Breast epithelium (tissue), 4 donors: ENCODE measurements around the gene SRF. TPM values are rescaled to one million over a fixed set of nuclear protein-coding genes. Genes with fewer than 3 reads are reported as not detected.

Experiments
- DNase-seq, 2 donors: peaks; one replicate each; pipeline ENCODE4 v3.0.0-alpha.2; 2019; ENCODE audit warnings: low spot score in 2 of 2
- H3K27ac ChIP-seq, 2 donors: fragments of 200-600 bp; sonication (generic) in 1 of 2; one replicate each; pipeline ENCODE4 v1.5.1; 2016 to 2019; ENCODE audit warnings: mild to moderate bottlenecking in 1 of 2
- H3K27me3 ChIP-seq, 2 donors: fragments of 200-600 bp; sonication (generic) in 1 of 2; one replicate each; pipeline versions ENCODE4 v1.5.1 to v1.6.0; 2017 to 2019; ENCODE audit warnings: control low read depth in 1 of 2, mild to moderate bottlenecking in 1 of 2
- H3K36me3 ChIP-seq: fragments of 200-600 bp; one replicate; pipeline ENCODE4 v1.5.1; 2019
- H3K4me1 ChIP-seq, 2 donors: fragments of 200-600 bp; sonication (generic); one replicate each; pipeline ENCODE4 v1.5.1; 2016 to 2019; ENCODE audit warnings: control low read depth in 1 of 2
- H3K4me3 ChIP-seq, 3 donors: fragments of 200-600 bp; sonication (generic); 1 replicate in 2 of 3; 2 replicates in 1 of 3; pipeline ENCODE4 v1.5.1; 2016 to 2019; ENCODE audit warnings: mild to moderate bottlenecking in 3 of 3, moderate library complexity in 2 of 3
- H3K9me3 ChIP-seq, 2 donors: fragments of 200-600 bp; sonication (generic) in 1 of 2; one replicate each; pipeline ENCODE4 v1.5.1; 2016 to 2019; ENCODE audit warnings: control low read depth in 1 of 2
- POLR2A ChIP-seq: fragments of 450-650 bp; IDR thresholded peaks from one replicate; pipeline ENCODE4 v1.6.1; 2016; ENCODE audit warnings: antibody characterized with exemption, mild to moderate bottlenecking, moderate library complexity
- POLR2AphosphoS5 ChIP-seq, 3 donors: sonication (generic); formaldehyde crosslinking; IDR thresholded peaks; one replicate each; pipeline ENCODE4 v1.6.1; 2017; ENCODE audit warnings: antibody characterized with exemption in 3 of 3
- intact Hi-C: fragments of 100-400 bp; cut with DNase I; formaldehyde crosslinking; loops from one replicate; pipeline ENCODE4 v1.15.1; 2023; ENCODE audit warnings: low total_unique reads
- total RNA-seq, 3 donors: library from RNA; depleted of rRNA; stranded (reverse); fragments of >200 nt; gene quantifications; one replicate each; pipeline ENCODE4 v1.1.0, GENCODE V29; 2016
- TF ChIP-seq, protein P1 (sequence below), 3 donors: fragments of 450-650 bp; IDR thresholded peaks; one replicate each; pipeline ENCODE4 v1.5.1; 2016 to 2017; ENCODE audit warnings: antibody characterized with exemption in 3 of 3, mild to moderate bottlenecking in 3 of 3, moderate library complexity in 3 of 3

SRF gene
- total RNA-seq, 3 donors from 2014 or later, result 18.1 to 32.1 (median 28.5) TPM

DNA sequence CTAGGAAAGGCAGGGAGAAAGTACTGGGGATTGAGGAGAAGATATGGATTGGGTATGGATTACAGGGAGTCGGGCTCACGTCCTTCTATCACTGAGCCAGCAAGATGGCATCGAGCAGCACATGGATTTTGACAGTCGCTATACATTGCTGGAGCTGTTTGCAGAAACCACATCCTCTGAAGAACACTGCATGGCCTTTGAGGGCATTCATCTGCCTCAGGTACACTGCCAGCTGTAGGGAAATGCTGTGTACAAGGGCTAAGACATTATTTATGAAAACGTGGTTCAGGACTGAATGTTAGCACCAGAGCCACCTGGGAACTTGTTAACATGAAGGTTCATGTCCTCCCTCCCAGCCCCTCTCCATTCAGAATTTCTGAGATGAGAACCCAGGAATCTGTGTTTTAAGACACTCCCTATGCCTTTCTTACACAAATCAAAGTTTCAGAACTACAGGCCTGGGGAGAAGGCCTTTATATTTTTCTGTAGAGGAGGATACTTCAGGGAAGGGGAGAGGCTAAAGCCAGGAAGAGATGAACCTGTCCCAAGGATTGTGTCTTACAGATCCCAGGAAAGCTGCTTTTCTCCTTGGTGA is 14.4 kb downstream of the SRF start:
- DNase-seq, result no peak
- no peak overlapping the region for H3K27ac ChIP-seq
- TF ChIP-seq POLR2A, result no peak
- TF ChIP-seq POLR2AphosphoS5 (IDR thresholded peaks at IDR 0.05), result no peak
- TF ChIP-seq, protein P1, sequence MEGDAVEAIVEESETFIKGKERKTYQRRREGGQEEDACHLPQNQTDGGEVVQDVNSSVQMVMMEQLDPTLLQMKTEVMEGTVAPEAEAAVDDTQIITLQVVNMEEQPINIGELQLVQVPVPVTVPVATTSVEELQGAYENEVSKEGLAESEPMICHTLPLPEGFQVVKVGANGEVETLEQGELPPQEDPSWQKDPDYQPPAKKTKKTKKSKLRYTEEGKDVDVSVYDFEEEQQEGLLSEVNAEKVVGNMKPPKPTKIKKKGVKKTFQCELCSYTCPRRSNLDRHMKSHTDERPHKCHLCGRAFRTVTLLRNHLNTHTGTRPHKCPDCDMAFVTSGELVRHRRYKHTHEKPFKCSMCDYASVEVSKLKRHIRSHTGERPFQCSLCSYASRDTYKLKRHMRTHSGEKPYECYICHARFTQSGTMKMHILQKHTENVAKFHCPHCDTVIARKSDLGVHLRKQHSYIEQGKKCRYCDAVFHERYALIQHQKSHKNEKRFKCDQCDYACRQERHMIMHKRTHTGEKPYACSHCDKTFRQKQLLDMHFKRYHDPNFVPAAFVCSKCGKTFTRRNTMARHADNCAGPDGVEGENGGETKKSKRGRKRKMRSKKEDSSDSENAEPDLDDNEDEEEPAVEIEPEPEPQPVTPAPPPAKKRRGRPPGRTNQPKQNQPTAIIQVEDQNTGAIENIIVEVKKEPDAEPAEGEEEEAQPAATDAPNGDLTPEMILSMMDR (IDR thresholded peaks at IDR 0.05), result no peak
- no peak overlapping the region for H3K4me3 ChIP-seq
- H3K4me1 ChIP-seq, result peaks cover 0 to 9% of the 10 kb centered on the region in 2 donors
- no peaks in the 10 kb centered on the region for H3K27me3 ChIP-seq
- H3K36me3 ChIP-seq, result no peaks in the 10 kb centered on the region
- no peaks in the 10 kb centered on the region for H3K9me3 ChIP-seq
- intact Hi-C loops, result no loop called here

- Histone ChIP-seq H3K27me3 (no peaks in the 10 kb centered on the region), H3K4me3 (no peak overlapping the region), H3K36me3 (no peaks in the 10 kb centered on the region), H3K9me3 (no peaks in the 10 kb centered on the region), H3K27ac (no peak overlapping the region), H3K4me1 (peaks cover 0 to 9% of the 10 kb centered on the region in 2 donors)
- TF ChIP-seq POLR2AphosphoS5 (IDR thresholded peaks at IDR 0.05) (no peak), POLR2A (no peak)
- TF ChIP-seq, protein P1 (IDR thresholded peaks at IDR 0.05), result no peak
- DNase-seq, result no peak
- intact Hi-C loops, result no loop called here
These were observed 14.9 kb downstream of the SRF start for GRCh38 chr6:43186019-43186418.

GRCh38 chr6:43186706-43187105 is 15.6 kb downstream of the SRF start:
- H3K27ac ChIP-seq, result no peak overlapping the region
- H3K4me3 ChIP-seq, result no peak overlapping the region
- H3K9me3 ChIP-seq, result no peaks in the 10 kb centered on the region
- TF ChIP-seq POLR2AphosphoS5 (IDR thresholded peaks at IDR 0.05) (no peak), POLR2A (no peak)
- TF ChIP-seq, protein P1 (IDR thresholded peaks at IDR 0.05), result no peak
- peaks cover 0 to 9% of the 10 kb centered on the region in 2 donors for H3K4me1 ChIP-seq
- DNase-seq, result no peak
- no peaks in the 10 kb centered on the region for H3K36me3 ChIP-seq
- no peaks in the 10 kb centered on the region for H3K27me3 ChIP-seq
- intact Hi-C loops, result no loop called here

- H3K27me3 ChIP-seq, result no peaks in the 10 kb centered on the region
- H3K27ac ChIP-seq, result no peak overlapping the region
- no peaks in the 10 kb centered on the region for H3K36me3 ChIP-seq
- no peak overlapping the region for H3K4me3 ChIP-seq
- intact Hi-C loops, result no loop called here
- no peaks in the 10 kb centered on the region for H3K9me3 ChIP-seq
- H3K4me1 ChIP-seq, result peaks cover 0 to 6% of the 10 kb centered on the region in 2 donors
- no peak for DNase-seq
- TF ChIP-seq POLR2A, result no peak
- TF ChIP-seq POLR2AphosphoS5 (IDR thresholded peaks at IDR 0.05), result no peak
- TF ChIP-seq, protein P1 (IDR thresholded peaks at IDR 0.05), result no peak
These were observed 16.8 kb downstream of the SRF start for GRCh38 chr6:43187821-43188220.

- H3K4me3 ChIP-seq, result no peak overlapping the region
- no peak for DNase-seq
- H3K9me3 ChIP-seq, result no peaks in the 10 kb centered on the region
- no peaks in the 10 kb centered on the region for H3K36me3 ChIP-seq
- H3K27me3 ChIP-seq, result no peaks in the 10 kb centered on the region
- TF ChIP-seq POLR2AphosphoS5 (IDR thresholded peaks at IDR 0.05), result no peak
- TF ChIP-seq, protein P1 (IDR thresholded peaks at IDR 0.05), result no peak
- TF ChIP-seq POLR2A, result no peak
- no peak overlapping the region for H3K27ac ChIP-seq
- intact Hi-C loops, result no loop called here
- H3K4me1 ChIP-seq, result peaks cover 0 to under 1% of the 10 kb centered on the region in 2 donors
These were observed 17.4 kb downstream of the SRF start for GRCh38 chr6:43188426-43188825.
